HG02852 (cell line): ENCODE data around the gene EIF3J.
"Not testable (repeated sequence)": the region's sequence is repeated elsewhere in the genome, so short reads cannot be mapped to it uniquely, and the experiment has no call there.

Experiments
- ATAC-seq: cut with Tn5 transposase; IDR thresholded peaks from one replicate; pipeline ENCODE4 v1.9.1; 2021; ENCODE audit warnings: mild to moderate bottlenecking, moderate library complexity; ENCODE audit not compliant: unreplicated experiment

The EIF3J gene

DNA sequence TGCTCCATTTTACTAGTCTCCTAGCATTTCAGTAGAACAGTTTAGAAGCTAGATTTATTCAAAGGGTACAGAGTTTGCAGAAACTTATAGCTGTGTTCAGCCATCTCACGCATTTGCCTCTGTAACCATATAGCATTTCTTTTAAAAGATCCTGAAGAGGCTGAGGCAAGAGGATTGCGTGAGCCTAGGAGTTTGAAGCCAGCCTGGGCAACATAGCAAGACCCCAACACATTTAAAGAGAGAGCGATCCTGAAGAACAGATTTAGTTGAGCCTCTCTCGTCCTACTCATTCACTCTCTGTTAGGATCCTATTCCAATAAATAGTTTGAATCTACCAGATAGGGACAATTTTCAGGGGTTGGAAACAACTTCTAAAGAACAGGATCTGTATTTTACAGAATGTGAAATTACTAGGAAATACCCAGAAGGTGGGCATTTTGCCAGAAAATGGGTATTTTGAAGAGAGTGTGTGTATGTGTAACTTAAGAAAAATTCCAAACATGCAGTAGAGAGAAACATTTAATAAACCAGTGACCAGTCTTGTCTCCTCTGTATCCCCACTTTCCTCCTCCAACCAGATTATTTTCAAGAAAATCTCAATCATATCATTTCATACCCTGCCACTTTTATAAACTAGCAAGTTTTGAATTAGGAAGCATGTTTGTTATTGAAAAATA is 4.5 kb downstream of the EIF3J start:
- no peak for ATAC-seq

DNA sequence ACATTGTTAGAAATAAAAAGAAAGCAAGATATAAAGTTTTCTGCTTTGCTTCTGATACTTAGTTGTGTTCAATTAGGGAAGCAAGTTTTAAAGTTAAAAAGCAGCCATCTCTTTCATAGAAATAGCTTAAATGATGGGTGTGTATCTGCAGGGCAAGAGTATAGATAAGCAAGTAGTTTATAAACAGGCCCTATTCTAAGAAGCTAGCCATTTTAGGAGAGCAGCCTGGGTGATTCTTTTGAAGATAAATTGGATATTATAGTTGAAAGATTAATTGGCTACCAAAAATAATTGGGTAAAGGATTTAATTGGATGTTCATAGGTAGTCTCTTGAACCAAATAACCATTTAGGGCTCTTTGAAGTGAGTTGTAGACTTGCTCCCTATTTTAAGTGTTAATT is 5.6 kb downstream of the EIF3J start:
- ATAC-seq: no peak

- ATAC-seq: not testable (repeated sequence)
Measured at GRCh38 chr15:44544745-44545144, 7.8 kb downstream of the EIF3J start.

DNA sequence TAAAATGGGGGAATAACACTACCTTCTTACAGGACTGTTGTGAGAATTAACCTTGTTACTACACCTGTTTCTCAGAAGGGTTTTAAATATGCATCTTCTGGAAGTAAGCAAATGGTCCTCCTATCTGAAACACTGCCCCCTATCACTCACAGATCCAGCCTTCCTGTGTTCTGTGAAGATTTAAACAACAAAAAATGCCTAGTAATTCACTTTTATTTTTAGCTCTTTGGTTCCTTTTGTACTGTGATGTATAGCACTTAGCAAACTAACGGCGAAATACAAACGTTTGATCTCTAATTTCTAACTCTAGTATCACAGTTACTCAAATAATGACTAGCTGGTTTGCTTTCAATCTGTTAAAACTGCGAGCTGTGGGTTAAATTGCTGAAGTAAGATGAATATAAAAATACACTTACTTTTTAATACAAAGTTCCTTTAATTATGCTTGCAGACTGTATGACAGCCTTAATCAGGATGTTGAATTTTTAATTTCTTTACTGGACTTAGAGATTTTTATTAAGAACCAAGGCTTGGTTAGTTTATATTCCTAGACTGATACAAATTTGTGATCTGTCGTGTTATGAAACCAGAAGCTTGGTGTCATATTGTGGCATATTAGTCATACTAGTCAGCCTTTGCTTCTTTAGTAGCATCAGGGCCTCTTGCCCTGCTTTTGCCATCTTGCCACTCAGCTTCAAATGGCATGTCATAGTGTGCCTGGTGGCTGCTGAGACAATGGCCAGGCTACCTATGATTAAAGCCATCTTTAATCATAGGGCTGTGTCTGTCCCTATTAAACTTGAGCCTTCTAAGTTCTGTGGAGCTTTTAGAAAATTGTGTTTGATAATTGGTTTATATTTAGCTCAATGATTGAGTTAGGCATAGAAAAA is 9.2 kb downstream of the EIF3J start:
- peak; percentile 59 for ATAC-seq

DNA sequence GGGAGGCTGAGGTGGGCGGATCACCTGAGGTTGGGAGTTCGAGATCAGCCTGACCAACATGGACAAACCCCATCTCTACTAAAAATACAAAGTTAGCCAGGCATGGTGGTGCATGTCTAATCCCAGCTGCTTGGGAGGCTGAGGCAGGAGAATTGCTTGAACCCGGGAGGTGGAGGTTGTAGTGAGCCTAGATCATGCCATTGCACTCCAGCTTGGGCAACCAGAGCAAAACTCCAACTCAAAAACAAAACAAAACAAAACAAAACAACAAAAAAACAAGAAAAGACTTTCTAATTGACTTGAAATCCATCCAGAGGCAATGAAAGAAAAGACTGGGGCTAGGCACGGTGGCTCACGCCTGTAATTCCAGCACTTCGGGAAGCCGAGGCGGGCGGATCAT is 12.2 kb downstream of the EIF3J start:
- not testable (repeated sequence) for ATAC-seq

- ATAC-seq: no peak
Measured at GRCh38 chr15:44550256-44550655, 13.3 kb downstream of the EIF3J start.

- no peak for ATAC-seq
Measured at GRCh38 chr15:44550734-44551133, 13.8 kb downstream of the EIF3J start.

DNA sequence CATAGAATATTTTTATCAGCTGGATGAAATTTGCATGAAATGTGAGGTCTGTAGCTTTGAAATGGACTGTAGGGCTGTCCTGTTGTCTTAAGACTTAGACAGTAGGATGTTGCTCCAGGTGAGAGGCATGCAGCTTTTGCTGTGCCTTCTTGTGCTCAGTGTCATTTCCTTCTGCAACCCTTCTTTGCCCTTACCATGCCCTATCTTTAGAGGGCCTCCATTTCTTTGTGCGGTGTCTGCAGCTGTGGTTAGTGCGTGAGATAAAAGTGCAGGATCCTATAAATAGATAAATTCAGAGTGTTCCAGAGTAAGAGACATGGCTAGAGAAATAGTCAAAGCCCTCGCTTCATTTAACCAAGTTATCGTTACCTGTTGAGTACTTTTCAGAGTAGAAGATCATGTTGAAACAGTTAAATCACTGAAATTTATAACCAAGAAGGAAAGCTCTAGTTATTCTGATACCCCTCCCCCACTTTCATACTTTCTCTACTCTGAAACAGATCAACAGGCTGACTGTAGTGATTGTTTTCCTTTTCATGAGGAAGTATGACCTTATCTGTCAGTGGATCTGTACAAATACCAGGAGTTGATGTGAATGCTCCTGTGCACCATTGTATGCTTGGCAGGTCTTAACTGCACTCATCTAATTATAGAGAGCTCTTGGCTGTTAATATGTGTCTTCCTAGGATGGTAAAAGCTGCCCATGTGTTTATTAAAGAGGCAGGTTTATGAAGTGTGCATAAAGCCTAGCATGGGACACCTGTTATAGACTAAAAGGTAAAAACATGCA is 18.2 kb downstream of the EIF3J start:
- ATAC-seq: no peak

- not testable (repeated sequence) for ATAC-seq
Measured at GRCh38 chr15:44560926-44561325, 24.0 kb downstream of the EIF3J start.

DNA sequence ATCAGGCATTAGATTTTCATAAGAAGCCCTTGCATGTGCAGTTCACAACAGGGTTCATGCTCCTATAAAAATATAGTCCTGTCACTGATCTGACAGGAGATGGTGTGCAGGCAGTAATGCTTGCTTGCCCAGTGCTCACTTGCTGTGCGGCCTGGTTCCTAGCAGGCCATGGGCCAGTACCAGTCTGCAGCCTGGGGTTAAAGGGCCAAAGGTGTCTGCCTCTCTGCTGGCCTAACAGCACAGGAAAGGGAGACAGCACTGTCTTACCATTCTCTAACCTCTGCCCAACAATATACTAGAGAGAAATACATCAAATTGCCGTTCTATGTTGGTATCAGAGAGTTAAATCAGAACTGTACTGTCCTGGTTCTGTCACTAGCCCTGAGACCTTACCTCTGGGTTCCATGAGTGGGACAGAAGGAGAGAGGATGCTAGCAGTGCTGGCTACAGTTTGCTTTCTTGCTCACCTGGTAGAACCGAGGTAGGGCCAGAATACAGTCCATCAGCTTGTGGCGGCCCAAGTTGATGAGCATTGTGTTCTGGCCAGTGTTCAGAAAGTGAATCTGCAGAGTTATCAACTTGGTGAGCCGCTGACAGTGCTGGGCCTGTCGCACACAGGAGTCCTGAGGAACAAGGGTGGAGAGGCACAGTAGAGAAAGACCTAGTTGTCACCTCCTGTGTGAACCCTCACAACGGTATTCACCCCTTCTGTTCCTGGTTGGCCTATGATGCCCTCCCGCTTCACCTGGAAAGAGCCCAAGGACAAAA is 28.6 kb downstream of the EIF3J start:
- ATAC-seq: no peak

GRCh38 chr15:44566155-44566540 is 29.2 kb downstream of the EIF3J start:
- ATAC-seq: no peak

- no peak for ATAC-seq
Measured at GRCh38 chr15:44568338-44568737, 31.4 kb downstream of the EIF3J start.

DNA sequence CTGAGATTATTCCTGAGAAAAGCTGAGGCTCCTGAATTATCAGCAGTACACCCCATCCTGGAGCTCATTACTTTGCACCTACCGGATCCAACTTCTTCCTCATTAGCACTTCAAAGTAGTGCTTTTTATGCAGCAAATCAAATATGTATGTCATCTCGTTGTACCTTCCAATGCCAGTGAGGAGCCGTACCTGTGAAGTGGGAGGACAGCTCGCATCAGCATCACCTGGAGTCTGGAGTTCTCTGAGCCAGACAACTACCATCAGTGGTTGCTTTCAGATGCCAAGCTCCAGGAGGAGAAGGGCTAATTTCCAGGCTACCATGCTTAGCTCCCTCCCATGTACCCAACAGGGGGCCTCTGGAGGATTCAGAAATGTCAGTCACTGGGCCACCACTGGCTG is 32.4 kb downstream of the EIF3J start:
- no peak for ATAC-seq

DNA sequence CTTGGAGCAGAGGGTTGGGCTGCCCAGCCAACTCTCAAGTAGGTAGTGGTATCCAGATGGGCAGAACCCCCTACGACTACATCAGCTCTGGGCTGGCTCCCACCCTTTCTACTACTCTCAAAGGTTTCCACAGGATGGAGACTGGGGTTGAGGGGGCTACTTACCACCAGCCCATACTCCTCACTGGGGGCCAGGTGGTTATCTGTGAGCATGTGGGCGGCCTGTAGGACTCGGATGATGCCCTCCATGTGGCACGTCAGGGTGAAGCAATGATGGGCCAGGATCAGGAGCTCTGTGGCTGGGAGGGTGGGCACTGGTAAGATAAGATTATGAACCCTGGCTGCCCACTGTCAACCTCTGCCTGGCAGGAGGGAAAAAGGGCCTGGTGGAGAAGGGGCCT is 33.4 kb downstream of the EIF3J start:
- ATAC-seq: no peak

DNA sequence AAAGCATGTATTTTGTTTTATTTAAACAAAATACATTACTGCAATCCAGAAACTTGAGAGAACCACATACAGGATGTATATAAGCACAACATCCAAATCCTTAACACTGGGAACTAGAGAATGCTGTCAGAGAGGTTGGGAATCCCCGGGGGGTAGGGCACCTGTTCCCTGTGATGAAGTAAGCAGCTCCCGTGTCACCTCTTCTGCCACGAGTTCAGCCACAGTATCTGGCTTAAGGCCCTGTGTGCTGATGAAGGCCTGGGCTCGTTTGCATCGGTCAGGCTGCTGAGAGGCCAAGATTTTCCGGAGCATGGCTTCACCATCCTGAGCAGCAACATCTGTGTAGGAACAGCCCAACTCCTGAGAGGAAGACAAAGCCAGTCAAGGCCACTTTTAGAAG is 36.4 kb downstream of the EIF3J start:
- no peak for ATAC-seq

- ATAC-seq: no peak
Measured at GRCh38 chr15:44574734-44575133, 37.8 kb downstream of the EIF3J start.

GRCh38 chr15:44580105-44580504 is 43.2 kb downstream of the EIF3J start:
- ATAC-seq: no peak

- ATAC-seq: no peak
Measured at GRCh38 chr15:44584162-44584749, 47.3 kb downstream of the EIF3J start.

DNA sequence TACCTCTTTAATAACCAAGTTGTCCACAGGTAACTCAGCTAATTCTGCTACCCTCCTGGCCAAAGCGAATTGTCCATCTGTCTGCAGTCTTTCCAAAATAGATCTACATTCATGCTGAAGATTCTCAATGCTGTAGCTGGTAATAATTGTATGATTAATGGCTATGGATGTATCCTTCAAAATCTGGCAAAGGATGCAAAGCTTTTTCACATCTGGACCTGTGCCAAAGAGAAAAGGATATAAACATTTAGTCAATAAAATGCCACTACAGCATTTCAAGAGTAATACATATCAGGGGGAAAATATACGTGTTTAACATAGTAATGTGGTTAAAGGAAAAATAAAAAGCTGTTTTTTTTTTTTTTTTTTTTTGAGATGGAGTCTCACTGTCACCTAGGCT is 48.7 kb downstream of the EIF3J start:
- ATAC-seq: no peak

DNA sequence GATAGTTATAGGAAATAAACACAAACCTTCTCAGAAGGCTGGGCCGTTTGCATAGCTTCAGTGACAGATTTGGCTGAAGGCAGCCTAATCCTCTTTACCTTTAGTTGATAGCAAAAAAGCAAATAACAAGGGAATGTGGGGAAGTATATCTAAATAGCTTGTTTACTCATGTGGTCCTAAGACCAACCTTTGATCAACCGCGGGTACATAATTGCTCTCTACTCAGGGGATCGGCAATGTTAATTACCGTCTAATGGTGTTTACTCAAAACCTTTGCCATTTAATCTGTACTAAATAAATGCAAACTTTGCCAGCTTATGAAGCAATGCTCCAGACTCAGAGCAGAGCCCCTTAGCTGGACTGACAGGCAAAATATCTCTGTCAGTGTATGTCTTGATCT is 51.6 kb downstream of the EIF3J start:
- ATAC-seq: no peak
